ENCODE results near the gene ENTPD6.

The ENTPD6 gene

DNA sequence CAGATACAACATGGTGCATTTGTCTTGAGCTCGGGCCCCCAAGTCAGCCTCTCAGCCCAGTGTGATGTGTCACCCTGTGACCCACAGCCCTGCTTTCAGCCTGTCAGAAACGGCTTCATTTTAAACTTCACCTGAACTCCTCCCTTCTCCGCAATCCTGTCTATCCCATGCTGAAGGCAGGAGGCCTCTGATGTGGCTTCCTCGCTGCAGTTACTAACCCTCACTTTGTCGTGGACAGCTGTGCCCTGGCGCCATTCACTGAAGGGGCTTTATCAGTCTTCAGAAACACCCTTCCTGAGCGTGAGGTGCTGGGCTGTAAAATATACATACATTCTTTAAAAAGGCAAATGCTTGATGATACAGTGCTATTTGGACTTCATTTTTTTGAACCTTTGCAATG, 7.9 kb upstream of the ENTPD6 start:
- DNase-seq (ENCODE audit: low read depth in 4 of 4, low spot score in 1 of 4) = no peak

DNA sequence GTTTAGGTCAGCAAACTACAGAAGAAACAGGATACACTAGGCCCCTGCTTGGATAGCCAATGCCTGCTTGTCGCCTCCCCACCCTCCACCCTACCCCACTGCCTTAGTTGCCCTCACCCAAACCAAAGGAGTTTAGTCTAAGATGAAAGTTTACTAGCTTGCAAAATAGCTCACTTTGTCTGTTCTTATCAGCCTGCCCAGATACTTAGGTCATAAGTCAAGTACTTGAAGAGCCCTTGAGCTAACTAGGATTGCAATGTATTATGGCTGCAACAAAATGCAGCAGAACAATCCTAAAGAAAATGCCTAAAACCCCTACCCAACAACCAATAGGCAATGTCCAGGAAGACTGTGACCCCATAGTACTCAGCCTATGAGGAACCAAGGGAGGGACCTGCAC, 7.3 kb upstream of the ENTPD6 start:
- no peak for DNase-seq (ENCODE audit: low read depth in 4 of 4, low spot score in 1 of 4)

DNA sequence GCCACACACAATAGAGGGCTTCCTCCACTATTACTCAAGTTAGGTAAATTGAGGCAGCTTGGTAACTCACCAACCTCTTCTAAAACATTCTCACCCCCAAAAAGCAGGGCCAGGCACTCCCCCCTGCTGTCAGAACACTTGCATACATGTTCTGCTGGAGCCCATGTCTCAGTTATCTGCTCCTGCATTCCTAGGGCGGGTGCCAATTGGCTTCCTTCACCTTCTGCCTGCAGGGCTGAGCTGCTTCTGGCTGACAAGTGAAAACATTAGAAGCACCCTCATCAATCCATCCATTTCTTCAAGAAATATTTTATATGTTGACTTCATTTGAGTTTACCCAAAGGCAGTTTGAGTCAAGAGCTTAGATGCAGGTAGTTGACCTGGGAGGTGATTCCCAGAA, 4.5 kb upstream of the ENTPD6 start:
- no peak for DNase-seq (ENCODE audit: low read depth in 4 of 4, low spot score in 1 of 4)

DNA sequence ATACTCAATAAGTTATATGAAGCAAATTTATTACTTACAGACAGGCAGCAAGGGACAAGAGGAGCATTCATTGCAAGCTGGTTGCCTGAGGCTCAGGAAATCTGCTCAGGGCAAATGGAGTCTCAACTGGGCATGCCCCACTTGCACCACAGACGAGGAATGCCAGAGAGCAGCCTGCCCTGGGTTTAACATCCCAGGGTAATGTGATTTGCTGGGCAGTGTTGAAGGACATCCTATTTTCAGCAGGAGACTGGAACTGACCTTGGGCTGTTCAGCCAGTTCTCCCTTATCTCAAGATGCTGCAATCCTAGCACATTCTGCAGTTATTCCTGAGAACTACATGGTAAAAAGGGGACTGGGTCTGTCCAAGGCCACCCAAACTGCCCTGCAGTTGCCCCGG, 3.8 kb upstream of the ENTPD6 start:
- DNase-seq (ENCODE audit: low read depth in 4 of 4, low spot score in 1 of 4) = no peak

DNA sequence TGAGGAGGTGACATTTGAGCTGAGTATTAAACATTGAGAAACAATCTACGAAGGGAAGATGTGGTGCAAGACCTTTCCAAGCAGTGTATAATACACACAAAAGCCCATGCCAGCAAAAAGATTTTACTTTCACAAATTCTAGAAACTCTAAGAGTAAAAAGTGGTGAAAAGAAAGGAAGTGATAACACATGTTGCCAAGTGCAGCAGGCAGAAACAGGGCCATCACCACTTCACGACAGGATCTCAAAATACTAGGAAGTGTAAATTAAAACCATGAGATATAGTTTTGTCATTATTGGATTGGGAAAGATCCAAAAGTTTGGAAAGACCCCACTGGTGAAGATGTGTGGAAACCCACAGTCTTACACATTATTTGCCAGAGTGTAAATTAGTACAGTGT, 1.7 kb upstream of the ENTPD6 start:
- no peak for DNase-seq (ENCODE audit: low read depth in 4 of 4, low spot score in 1 of 4)

DNA sequence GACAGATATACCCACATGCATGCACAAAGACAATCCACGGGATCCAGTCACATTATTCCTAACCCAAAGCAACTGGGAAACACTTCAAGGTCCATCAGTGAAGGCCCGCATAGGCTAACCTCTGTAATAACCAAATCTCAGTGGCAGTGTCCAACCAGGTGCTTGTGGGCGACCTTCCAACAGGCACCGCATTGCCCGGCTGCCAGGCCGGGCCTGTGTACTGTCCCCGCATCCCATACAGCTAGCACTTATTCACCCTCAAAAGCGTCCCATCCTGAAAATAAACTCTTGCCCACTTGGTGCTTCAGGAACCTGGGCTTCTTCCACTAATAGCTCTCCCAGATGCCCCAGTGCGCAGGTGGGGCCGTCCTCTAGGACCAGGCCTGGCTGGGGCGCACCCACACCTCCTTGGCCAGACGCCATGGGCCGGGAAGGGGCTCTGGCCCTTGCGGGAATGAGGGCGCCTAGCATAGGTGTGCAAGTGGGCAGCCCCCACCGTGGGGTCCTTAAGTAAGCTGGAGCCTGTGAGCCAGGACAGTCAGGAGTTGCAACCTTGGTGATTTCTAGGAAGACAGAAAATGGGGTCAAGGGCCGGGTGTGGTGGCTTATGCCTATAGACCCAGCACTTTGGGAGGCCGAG, 1.1 kb upstream of the ENTPD6 start:
- no peak for DNase-seq (ENCODE audit: low read depth in 4 of 4, low spot score in 1 of 4)

DNA sequence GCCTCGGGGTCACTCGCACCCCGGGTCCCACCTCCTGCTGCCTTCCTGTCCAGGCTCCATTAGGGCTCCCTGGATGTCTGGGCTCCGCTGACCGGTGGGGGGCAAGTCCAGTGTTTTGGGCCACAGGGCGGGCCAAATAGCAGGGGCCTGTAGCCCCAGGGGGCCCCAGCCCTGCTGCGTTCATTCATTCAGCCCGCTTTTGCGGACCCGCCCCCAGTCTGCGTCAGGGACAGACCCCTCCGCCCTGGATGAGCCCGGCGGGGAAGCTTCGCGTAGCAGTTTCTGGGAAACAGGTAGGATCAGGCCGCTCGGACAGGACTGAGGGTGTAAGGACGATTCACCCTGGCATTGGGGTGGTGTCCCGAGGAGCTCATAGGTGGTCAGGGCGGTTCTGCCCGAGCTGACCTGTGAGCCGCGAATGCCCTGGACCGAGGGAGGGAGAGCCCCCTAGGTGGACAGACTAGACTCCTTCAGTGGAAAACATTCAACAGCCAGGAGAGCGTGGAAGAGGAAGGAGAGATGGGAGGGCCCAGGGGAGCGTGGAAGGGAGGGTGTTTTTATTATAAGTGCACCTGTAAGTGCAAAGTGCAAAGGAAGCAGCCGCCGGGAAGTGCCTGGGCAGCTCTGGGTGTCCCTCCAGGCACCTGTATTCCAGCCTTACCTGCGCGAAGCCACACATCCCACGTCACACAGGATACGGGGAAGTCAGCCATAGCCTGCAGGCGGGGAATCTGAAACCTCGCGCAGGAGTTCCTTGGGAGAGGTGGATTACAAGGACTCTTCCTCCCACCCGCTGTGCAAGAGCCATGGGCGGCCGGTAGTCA, 662 bp downstream of the ENTPD6 start:
- peak in 2 of 4 experiments; percentile 11 to 25 for DNase-seq (ENCODE audit: low read depth in 4 of 4, low spot score in 1 of 4)

DNA sequence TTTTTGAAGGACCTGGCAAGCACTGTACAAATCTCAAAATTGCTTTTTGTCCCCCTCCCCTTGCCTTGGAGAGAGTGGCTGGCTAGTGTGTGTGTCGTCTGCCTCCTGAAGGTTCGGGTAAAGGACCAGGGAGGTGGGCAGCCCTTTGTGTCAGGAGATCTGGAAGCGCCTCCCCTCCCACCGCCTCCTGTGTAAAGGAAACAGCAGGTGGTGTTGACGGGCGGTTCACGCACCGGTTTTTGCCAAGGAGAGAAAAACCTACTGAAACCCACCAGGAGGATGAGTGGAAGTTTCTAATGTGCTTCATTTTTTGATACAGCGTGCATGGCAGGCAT, 1.2 kb downstream of the ENTPD6 start:
- DNase-seq (ENCODE audit: low read depth in 4 of 4, low spot score in 1 of 4) = no peak

DNA sequence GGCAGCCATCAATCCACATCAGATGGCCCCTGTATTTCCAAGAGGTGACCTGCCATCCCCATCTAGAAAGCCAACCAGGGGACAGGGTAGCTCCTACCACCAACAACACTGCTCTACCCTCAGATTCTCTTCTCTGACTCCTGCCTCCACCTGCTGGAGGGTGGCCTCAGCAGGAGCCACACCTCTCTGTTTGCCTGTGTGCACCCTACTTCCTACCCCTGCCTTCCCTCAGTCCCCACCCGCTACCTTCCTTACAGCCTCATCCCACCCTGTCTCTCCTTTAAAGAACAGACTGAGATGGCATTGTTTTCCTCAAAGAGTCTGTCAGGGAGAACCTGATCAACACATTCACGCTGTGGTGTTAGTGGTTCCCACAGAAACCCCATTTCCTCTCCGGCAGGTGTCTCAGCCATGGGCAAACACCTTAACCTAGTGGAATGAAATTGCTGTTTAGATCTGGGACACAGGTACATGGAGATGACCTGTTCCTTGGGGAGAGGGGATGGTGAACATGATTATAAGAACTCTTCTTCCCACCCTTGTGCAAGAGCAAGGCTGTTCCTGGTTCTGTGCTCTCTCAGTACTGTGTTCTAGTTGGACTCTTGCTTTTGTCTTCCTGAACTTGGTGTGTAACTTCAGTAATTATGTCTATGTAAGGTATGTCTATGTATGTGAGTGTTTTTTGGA, 1.8 kb downstream of the ENTPD6 start:
- DNase-seq (ENCODE audit: low read depth in 4 of 4, low spot score in 1 of 4) = no peak

DNA sequence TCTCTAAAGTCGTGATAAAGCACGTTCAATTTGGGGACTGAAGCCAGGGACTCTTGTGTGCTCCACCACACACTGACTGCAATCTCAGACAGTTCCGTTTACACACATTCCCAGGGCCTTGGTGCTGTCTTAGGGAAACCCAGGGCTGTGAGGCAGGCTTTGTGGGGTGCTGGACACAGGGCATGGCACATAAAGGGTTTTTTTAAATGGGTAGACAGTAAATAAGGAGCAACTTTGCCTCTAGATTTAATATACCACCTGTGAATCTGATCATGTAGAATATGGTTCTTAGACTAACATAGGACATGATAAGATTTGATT, 2.3 kb downstream of the ENTPD6 start:
- no peak for DNase-seq (ENCODE audit: low read depth in 4 of 4, low spot score in 1 of 4)

DNA sequence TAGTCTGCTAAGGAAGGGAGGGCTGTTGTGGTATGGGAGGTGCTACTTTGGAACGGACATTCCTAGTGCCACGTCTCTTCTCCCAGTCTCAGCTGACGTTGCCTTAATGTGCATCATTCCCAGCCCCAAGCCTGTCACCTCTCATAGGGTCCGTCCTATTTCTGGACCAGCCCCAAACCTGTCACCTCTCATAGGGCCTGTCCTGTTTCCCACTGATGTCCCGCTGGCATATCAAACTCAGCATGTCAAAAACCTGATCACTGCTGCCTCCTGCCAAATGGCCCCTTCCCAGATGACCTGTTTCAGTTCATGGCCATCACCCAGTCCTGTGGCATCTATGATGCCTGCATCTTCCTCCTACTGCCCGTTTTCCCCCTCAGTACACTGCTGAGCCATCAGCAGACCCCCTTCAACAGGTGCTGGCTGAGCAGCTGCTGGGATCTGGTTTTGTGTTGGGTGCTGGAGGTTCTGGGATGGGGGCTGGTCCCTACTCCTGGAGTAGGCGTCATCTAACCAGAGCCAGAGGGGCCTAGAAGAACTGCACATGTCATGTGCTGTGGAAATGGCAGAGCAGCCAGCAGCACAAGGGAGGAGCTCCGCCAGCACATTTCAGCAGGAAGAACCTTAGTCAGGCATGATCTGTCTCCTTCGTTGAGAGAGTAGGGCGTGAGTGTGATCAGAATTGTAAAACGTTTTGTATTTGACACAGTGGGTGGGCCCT, 3.3 kb downstream of the ENTPD6 start:
- DNase-seq (ENCODE audit: low read depth in 4 of 4, low spot score in 1 of 4) = no peak

DNA sequence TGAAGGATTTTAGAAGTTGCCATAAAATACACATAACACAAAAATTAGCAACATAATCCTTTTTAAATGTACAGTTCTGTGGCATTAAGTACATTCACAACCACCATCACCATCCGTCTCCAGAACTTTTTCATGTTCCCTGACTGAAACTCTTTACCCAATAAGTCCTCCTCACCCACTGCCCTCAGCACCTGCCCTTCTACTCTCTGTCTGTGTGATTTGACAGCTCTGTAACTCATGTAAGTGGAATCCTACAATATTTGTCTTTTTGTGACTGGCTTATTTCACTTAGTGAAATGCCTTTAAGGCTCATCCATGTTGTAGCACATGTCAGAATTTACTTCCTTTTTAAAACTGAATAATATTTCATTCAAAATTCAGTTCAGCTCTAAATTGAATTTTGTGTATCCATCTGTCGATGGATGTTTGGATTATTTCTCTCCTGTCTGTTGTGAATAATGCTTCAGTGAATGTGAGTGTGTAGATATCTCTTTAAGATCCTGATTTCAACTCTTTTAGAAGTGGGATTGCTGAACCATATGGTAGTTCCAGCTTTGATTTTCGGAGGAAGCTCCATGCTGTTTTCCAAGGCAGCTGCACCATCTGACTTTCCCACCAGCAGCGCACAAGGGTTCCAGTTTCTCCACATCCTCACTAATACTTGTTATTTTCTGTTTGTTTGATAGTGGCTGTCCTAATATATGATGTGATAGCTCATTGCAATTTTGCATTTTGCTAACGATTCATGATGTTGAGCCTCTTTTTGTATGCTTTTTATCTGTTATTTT, 4.2 kb downstream of the ENTPD6 start:
- DNase-seq (ENCODE audit: low read depth in 4 of 4, low spot score in 1 of 4) = no peak

DNA sequence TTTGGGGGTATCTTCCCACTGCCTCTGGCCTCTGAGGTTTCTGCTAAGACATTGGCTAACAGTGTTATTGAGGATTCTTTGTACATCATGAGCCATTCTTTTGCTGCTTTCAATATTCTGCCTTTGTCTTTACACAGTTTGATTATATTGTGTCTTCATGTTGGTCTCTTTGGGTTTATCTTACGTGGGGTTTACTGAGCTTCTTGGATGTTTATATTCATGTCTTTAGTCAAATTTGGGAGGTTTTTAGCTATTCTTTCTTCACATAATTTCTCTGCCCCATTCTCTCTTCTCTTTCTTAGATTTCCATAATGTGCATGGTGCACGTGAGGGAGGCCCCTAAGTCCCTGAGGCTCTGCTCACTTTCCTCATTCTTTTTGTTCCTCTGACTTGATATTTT, 7.6 kb downstream of the ENTPD6 start:
- no peak for DNase-seq (ENCODE audit: low read depth in 4 of 4, low spot score in 1 of 4)

DNA sequence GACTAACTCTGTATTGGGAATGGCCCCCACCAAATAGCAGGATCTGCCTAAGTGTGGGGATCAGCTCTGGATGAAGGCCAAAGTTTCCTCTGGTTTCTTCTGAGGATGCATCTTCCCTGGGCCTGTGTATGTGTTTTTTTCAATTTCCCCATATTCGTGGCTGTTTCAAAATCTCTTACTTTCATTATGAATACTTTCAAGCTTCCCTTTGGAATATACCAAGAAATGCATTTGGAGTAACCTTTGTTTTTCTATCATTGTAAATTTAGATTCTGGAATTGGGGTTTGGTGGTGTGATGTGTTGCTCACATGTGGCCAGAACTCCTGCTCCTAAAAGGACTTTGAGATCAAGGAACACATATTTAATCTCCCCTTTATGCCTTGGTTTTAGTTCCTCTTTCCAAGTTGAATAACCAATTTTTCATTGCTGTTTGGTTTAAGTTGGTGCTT, 8.4 kb downstream of the ENTPD6 start:
- DNase-seq (ENCODE audit: low read depth in 4 of 4, low spot score in 1 of 4) = no peak

DNA sequence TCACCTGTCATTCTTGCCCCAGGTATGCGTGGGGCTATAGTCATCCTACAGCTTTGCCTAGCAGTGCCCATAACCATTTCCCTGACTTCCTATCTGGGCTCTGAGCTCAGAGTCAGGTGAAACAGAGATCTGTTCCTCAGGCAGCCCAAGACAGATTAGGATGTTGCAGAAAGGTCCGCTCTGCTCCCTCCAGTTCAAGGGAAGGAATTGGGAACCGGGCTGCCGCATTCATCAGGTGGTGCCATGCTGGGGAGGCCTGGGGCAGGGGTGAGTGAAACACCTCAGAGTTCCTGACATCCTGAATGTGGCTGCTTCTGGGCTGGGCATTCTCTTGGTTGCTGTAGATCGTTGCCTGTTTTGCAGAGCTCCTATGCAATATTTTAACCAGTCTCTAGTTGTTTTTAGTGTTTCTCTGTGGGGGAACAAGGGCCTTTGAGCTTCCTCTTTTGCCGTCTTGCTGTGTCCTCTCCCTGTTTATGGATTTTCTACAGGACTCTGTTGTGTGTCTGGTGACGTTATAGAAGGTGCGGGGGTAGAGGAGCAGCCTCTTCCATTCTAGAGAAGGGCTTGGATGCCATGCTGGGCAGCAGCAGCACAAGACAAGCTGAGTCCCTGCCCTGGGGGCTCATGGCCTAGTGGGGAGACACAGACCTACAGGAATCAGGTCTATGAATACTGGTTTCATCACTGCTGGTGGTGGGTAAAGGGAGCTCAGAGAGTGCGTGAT, 9.2 kb downstream of the ENTPD6 start:
- no peak for DNase-seq (ENCODE audit: low read depth in 4 of 4, low spot score in 1 of 4)

DNA sequence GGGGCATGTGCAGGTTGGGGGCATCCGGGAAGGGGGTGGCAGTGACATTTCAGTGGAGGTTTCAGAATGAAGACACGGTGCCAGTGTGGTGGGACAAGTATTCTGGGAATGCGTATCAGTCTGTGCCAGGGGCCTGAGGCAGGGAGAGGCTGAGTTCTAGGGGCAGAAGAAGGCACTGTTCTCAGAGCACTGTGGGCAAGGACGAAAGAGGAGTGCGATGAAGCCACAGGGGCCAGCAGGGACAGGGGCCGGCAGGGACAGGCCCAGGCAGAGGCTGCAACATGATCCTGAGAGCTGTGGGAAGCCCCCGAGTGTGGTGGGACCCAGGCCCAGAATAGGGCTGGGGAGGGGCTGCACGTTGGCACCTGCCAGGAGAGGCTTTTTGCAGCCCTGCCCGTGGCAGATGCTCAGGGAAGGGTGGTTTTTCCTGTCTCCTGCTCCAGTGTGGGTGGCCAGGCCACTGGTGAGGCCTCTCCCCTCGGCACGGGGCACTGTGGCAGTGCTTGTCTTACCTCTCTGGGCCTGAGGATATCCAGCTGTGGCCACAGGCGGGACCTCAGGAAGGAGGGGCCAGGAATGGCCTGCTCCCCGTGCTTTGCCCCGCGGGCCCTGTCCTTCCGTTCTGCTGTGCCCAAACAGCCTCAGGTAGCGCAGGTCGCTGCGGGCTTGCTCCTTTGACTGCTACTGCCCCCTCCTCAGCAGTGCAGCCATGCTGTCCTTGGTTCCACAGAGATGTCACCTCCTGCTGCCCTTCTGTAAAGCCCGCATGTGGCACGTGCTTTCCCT, 10.0 kb downstream of the ENTPD6 start:
- no peak for DNase-seq (ENCODE audit: low read depth in 4 of 4, low spot score in 1 of 4)

DNA sequence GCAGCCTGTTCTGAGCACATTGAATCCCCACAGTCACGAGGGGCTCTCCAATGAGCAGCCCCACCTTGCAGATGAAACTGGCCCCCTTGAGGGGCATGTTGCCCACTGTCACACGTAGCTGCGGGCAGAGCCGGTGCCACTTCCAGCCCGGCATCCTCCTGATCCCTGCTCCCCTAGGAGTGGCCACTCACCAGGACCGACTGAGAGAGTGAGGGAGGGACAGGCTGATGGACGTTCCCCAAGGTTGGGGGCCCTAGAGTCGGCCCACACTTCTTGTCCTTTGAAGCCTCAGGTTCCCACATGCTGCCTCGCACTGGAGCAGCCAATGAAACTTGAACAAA, 10.5 kb downstream of the ENTPD6 start:
- DNase-seq (ENCODE audit: low read depth in 4 of 4, low spot score in 1 of 4) = no peak

DNA sequence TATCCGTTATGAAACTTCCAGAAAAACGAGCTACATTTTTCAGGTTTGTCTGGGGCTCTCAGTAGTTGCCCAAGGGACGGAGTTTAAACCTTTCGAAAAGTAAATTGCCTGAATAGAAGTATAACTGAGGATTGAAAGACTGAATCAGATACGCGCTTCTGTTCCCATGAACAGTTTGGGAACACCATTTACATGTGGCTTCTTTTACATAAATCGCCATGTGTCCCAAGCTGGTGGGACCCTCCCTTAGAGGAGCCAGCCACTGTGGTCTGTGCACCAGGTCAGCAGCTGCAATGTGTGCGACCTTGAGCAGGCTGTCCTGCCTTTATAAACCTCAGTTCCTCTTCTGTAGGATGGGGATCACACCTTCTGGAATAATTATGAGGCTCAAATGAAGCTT, 11.0 kb downstream of the ENTPD6 start:
- no peak for DNase-seq (ENCODE audit: low read depth in 4 of 4, low spot score in 1 of 4)

DNA sequence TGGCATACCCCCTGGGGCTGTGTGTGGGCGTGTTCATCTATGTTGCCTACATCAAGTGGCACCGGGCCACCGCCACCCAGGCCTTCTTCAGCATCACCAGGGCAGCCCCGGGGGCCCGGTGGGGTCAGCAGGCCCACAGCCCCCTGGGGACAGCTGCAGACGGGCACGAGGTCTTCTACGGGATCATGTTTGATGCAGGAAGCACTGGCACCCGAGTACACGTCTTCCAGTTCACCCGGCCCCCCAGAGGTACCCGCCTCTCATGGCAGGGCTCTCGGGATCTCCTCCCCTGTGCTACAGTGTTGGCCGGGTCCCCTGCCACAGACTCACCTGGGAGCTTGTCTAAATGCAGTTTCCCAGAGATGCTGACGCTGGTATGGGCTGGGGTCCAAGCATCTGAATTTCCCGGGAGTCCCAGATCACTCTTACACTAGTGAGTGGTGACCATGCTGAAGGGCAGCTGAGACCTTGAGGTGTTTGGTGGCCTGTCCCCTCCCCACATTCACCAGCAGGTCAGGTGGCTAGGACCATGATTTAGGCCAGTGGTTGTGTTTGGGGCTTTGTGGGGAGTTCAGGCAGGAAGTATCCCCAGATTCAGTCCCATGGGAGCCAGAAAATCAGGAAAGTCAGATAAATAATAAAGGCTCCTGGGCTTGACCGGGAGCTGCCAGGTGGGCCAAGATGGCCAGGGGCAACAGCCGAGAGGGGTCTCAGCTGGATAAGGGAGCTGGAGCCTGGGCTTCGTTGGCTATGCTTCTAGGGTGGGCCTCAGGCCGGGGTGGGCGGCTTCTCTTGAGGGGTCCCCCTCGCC, 11.8 kb downstream of the ENTPD6 start:
- no peak for DNase-seq (ENCODE audit: low read depth in 4 of 4, low spot score in 1 of 4)
